Activated T-cell treated with anti-CD3 and anti-CD28 coated beads, Interleukin-2, amount 50 U/mL, for 24 hours (primary cell): ENCODE measurements around the gene DUSP7.

Experiments used
- DNase-seq: peaks from one replicate; pipeline ENCODE4 v3.0.0-alpha.2; 2020
- H3K27ac Mint-ChIP-seq: 2 replicates; pipeline ENCODE4 v1.8.0; 2020; ENCODE audit warnings: mild to moderate bottlenecking, mixed read lengths
- H3K27me3 Mint-ChIP-seq: 2 replicates; pipeline ENCODE4 v1.8.0; 2020; ENCODE audit warnings: mixed read lengths
- H3K36me3 Mint-ChIP-seq: 2 replicates; pipeline ENCODE4 v1.8.0; 2020; ENCODE audit warnings: low read depth, mixed read lengths
- H3K4me1 Mint-ChIP-seq: 2 replicates; pipeline ENCODE4 v1.8.0; 2020; ENCODE audit warnings: low read depth, mixed read lengths
- H3K4me3 Mint-ChIP-seq: 2 replicates; pipeline ENCODE4 v1.8.0; 2020; ENCODE audit warnings: mild to moderate bottlenecking, moderate library complexity, mixed read lengths
- H3K9me3 Mint-ChIP-seq: 2 replicates; pipeline ENCODE4 v1.8.0; 2020; ENCODE audit warnings: mixed read lengths

Gene DUSP7

GRCh38 chr3:52023860-52024764 lies 32.3 kb downstream of the DUSP7 start:
- Mint-ChIP-seq H3K27me3 (no peaks in the 10 kb centered on the region), H3K27ac (no peak overlapping the region), H3K4me3 (no peak overlapping the region), H3K4me1 (no peaks in the 10 kb centered on the region), H3K9me3 (no peaks in the 10 kb centered on the region), H3K36me3 (no peaks in the 10 kb centered on the region)
- no peak for DNase-seq

GRCh38 chr3:52023101-52023770 lies 33.1 kb downstream of the DUSP7 start:
- H3K4me1 Mint-ChIP-seq: no peaks in the 10 kb centered on the region
- H3K4me3 Mint-ChIP-seq: no peak overlapping the region
- H3K36me3 Mint-ChIP-seq: no peaks in the 10 kb centered on the region
- no peak overlapping the region for H3K27ac Mint-ChIP-seq
- no peaks in the 10 kb centered on the region for H3K27me3 Mint-ChIP-seq
- no peak for DNase-seq
- H3K9me3 Mint-ChIP-seq: no peaks in the 10 kb centered on the region

- Mint-ChIP-seq H3K36me3 (no peaks in the 10 kb centered on the region), H3K4me3 (no peak overlapping the region), H3K27me3 (no peaks in the 10 kb centered on the region), H3K9me3 (no peaks in the 10 kb centered on the region), H3K4me1 (no peaks in the 10 kb centered on the region), H3K27ac (no peak overlapping the region)
- no peak for DNase-seq
Measured at GRCh38 chr3:52022323-52023100, 33.9 kb downstream of the DUSP7 start.

GRCh38 chr3:52021489-52022268 lies 34.7 kb downstream of the DUSP7 start:
- H3K36me3 Mint-ChIP-seq: no peaks in the 10 kb centered on the region
- no peaks in the 10 kb centered on the region for H3K4me1 Mint-ChIP-seq
- no peak for DNase-seq
- H3K27ac Mint-ChIP-seq: no peak overlapping the region
- no peaks in the 10 kb centered on the region for H3K27me3 Mint-ChIP-seq
- no peak overlapping the region for H3K4me3 Mint-ChIP-seq
- H3K9me3 Mint-ChIP-seq: no peaks in the 10 kb centered on the region

- Mint-ChIP-seq H3K4me3 (no peak overlapping the region), H3K36me3 (no peaks in the 10 kb centered on the region), H3K27me3 (no peaks in the 10 kb centered on the region), H3K4me1 (no peaks in the 10 kb centered on the region), H3K27ac (no peak overlapping the region), H3K9me3 (no peaks in the 10 kb centered on the region)
- DNase-seq: no peak
Measured at GRCh38 chr3:52020796-52021195, 35.6 kb downstream of the DUSP7 start.

GRCh38 chr3:52019352-52020080 lies 36.9 kb downstream of the DUSP7 start:
- no peaks in the 10 kb centered on the region for H3K27me3 Mint-ChIP-seq

GRCh38 chr3:52018319-52019000 lies 37.9 kb downstream of the DUSP7 start:
- Mint-ChIP-seq H3K27me3 (no peaks in the 10 kb centered on the region), H3K4me1 (no peaks in the 10 kb centered on the region), H3K27ac (no peak overlapping the region), H3K4me3 (no peak overlapping the region), H3K36me3 (no peaks in the 10 kb centered on the region), H3K9me3 (no peaks in the 10 kb centered on the region)
- no peak for DNase-seq

More at GRCh38 chr3:52019352-52020080, 36.9 kb downstream of the DUSP7 start:
- no peak overlapping the region for H3K4me3 Mint-ChIP-seq
- no peaks in the 10 kb centered on the region for H3K4me1 Mint-ChIP-seq
- H3K9me3 Mint-ChIP-seq: no peaks in the 10 kb centered on the region
- H3K36me3 Mint-ChIP-seq: no peaks in the 10 kb centered on the region
- no peak overlapping the region for H3K27ac Mint-ChIP-seq
- no peak for DNase-seq

- no peaks in the 10 kb centered on the region for H3K9me3 Mint-ChIP-seq
- no peak overlapping the region for H3K27ac Mint-ChIP-seq
- no peaks in the 10 kb centered on the region for H3K4me1 Mint-ChIP-seq
- no peak for DNase-seq
- H3K4me3 Mint-ChIP-seq: no peak overlapping the region
- H3K27me3 Mint-ChIP-seq: no peaks in the 10 kb centered on the region
- no peaks in the 10 kb centered on the region for H3K36me3 Mint-ChIP-seq
Measured at GRCh38 chr3:52017586-52017985, 38.8 kb downstream of the DUSP7 start.

GRCh38 chr3:52015438-52016228 lies 40.7 kb downstream of the DUSP7 start:
- Mint-ChIP-seq H3K9me3 (no peaks in the 10 kb centered on the region), H3K4me3 (no peak overlapping the region), H3K27me3 (no peaks in the 10 kb centered on the region), H3K4me1 (no peaks in the 10 kb centered on the region), H3K27ac (no peak overlapping the region), H3K36me3 (no peaks in the 10 kb centered on the region)
- no peak for DNase-seq

- no peaks in the 10 kb centered on the region for H3K4me1 Mint-ChIP-seq
- no peak overlapping the region for H3K4me3 Mint-ChIP-seq
- no peaks in the 10 kb centered on the region for H3K9me3 Mint-ChIP-seq
Measured at GRCh38 chr3:52014613-52015012, 41.8 kb downstream of the DUSP7 start.

GRCh38 chr3:52013802-52014598 lies 42.4 kb downstream of the DUSP7 start:
- Mint-ChIP-seq H3K27ac (no peak overlapping the region), H3K4me1 (no peaks in the 10 kb centered on the region), H3K4me3 (no peak overlapping the region), H3K9me3 (no peaks in the 10 kb centered on the region), H3K27me3 (no peaks in the 10 kb centered on the region), H3K36me3 (no peaks in the 10 kb centered on the region)
- DNase-seq: no peak

More at GRCh38 chr3:52014613-52015012, 41.8 kb downstream of the DUSP7 start:
- no peak for DNase-seq
- Mint-ChIP-seq H3K27ac (no peak overlapping the region), H3K36me3 (no peaks in the 10 kb centered on the region), H3K27me3 (no peaks in the 10 kb centered on the region)

GRCh38 chr3:52012699-52013098 lies 43.7 kb downstream of the DUSP7 start:
- Mint-ChIP-seq H3K4me3 (no peak overlapping the region), H3K9me3 (no peaks in the 10 kb centered on the region), H3K4me1 (no peaks in the 10 kb centered on the region), H3K36me3 (no peaks in the 10 kb centered on the region), H3K27ac (no peak overlapping the region), H3K27me3 (no peaks in the 10 kb centered on the region)
- DNase-seq: no peak
